ENCODE data around the gene NXNL1. TPM values are rescaled to one million over a fixed set of nuclear protein-coding genes. Genes with fewer than 3 reads are reported as not detected.
A peak's percentile ranks its signal among the peaks of the same experiment; 100 is the strongest.
"Not testable (repeated sequence)": the region's sequence is repeated elsewhere in the genome, so short reads cannot be mapped to it uniquely, and the experiment has no call there.

NXNL1 gene
- total and polyA plus RNA-seq, 10 donors, result not detected

DNA sequence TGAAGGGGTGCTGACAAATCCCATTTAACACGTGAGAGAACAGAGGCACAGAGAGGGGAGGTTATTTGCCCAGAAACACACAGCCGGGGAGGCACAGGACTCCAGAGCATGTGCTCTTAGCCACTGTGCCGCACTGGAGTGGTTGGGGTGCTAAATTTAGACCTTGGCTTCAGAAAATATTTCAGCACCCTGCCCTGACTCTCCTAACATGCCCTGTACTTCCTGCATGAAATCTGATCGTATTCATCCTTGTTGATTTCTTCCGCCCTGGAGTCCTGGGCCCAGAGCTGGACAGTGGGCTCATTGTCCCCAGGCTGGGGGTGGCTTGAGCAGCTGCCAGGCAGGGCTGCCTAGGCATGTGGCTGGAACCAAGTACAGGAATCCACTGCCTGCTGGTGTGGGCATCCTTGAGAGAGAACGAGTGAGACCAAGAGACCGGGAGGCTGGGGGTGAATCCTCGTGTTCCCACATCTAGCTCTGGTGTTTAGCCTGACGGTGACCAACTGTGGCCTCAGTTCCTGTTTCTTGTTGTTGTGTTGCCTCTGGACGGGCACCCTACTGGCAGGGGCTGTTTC lies 14.9 kb upstream of the NXNL1 start:
- no peaks in the 10 kb centered on the region for H3K27me3 ChIP-seq (replicated peaks in 1 of 7)
- peak overlapping the region in 7 of 8 donors; percentile 19 to 78 (median 59) for H3K27ac ChIP-seq

DNA sequence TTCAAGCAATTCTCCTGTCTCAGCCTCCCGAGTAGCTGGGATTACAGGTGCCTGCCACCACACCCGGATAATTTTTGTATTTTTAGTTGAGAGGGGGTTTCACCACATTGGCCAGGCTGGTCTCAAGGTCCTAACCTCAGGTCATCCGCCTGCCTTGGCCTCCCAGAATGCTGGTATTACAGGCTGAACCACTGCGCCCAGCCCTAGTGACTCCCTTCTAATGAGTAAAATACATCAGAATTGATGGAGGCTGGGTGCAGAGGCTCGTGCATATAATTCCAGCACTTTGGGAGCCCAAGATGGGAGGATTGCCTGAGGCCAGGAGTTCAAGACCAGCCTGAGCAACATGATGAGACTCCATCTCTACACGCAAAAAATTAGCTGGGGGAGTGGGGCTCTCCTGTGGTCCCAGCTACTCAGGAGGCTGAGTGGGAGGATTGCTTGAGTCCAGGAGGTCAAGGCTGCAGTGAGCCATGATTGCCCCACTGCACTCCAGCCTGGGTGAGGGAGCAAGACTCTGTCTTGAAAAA lies 14.3 kb upstream of the NXNL1 start:
- peak overlapping the region in 7 of 8 donors; percentile 19 to 78 (median 59) for H3K27ac ChIP-seq
- H3K27me3 ChIP-seq (replicated peaks in 1 of 7); H3K9me3 ChIP-seq; H3K36me3 ChIP-seq; intact Hi-C loops (cut with DNase I; ENCODE audit: low total_unique reads); DNase-seq; H3K4me3 ChIP-seq: not testable (repeated sequence)
- peaks cover 7 to 61% (median 29%) of the 10 kb centered on the region in 6 donors for H3K4me1 ChIP-seq
- 75 to 83% (median 80%) methylated on average over 6 of the region's 6 CpGs for WGBS, 5 donors

More for the DNA sequence above, 14.9 kb upstream of the NXNL1 start:
- TF ChIP-seq POLR2AphosphoS5 (IDR thresholded peaks at IDR 0.05) (peak in 2 of 3 donors; percentile 28 to 30), POLR2A (IDR thresholded peaks at IDR 0.05) (no peak)
- TF ChIP-seq, protein P1, sequence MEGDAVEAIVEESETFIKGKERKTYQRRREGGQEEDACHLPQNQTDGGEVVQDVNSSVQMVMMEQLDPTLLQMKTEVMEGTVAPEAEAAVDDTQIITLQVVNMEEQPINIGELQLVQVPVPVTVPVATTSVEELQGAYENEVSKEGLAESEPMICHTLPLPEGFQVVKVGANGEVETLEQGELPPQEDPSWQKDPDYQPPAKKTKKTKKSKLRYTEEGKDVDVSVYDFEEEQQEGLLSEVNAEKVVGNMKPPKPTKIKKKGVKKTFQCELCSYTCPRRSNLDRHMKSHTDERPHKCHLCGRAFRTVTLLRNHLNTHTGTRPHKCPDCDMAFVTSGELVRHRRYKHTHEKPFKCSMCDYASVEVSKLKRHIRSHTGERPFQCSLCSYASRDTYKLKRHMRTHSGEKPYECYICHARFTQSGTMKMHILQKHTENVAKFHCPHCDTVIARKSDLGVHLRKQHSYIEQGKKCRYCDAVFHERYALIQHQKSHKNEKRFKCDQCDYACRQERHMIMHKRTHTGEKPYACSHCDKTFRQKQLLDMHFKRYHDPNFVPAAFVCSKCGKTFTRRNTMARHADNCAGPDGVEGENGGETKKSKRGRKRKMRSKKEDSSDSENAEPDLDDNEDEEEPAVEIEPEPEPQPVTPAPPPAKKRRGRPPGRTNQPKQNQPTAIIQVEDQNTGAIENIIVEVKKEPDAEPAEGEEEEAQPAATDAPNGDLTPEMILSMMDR (IDR thresholded peaks at IDR 0.05 in 8 of 11, conservative IDR thresholded peaks at IDR 0.05 in 3 of 11), result no peak
- no peak for DNase-seq
- Histone ChIP-seq H3K36me3 (no peaks in the 10 kb centered on the region), H3K4me1 (peaks cover 7 to 62% (median 28%) of the 10 kb centered on the region in 6 donors), H3K4me3 (no peak overlapping the region), H3K9me3 (no peaks in the 10 kb centered on the region)
- whole genome bisulfite sequencing, 5 donors, result 42 to 65% (median 43%) methylated on average over 10 of the region's 10 CpGs
- intact Hi-C loops (cut with DNase I; ENCODE audit: low total_unique reads), result no loop called here

GRCh38 chr19:17473041-17473440 lies 12.3 kb upstream of the NXNL1 start:
- intact Hi-C loops (cut with DNase I; ENCODE audit: low total_unique reads), result no loop called here
- Histone ChIP-seq H3K27me3 (replicated peaks in 1 of 7) (no peaks in the 10 kb centered on the region), H3K4me3 (no peak overlapping the region), H3K27ac (peak overlapping the region in 2 of 8 donors; percentile 31 to 34), H3K36me3 (no peaks in the 10 kb centered on the region), H3K4me1 (peaks cover 11 to 67% (median 41%) of the 10 kb centered on the region in 6 donors), H3K9me3 (no peaks in the 10 kb centered on the region)
- TF ChIP-seq, protein P1 (IDR thresholded peaks at IDR 0.05 in 8 of 11, conservative IDR thresholded peaks at IDR 0.05 in 3 of 11), result no peak
- no peak for TF ChIP-seq POLR2AphosphoS5 (IDR thresholded peaks at IDR 0.05)
- no peak for TF ChIP-seq POLR2A (IDR thresholded peaks at IDR 0.05)
- WGBS, 5 donors, result 58 to 77% (median 66%) methylated on average over 9 of the region's 9 CpGs
- DNase-seq, result no peak

- no peak for DNase-seq
- WGBS, 5 donors, result 61 to 72% (median 67%) methylated on average over 12 of the region's 12 CpGs
Measured at GRCh38 chr19:17471410-17472125, 10.8 kb upstream of the NXNL1 start.

More at GRCh38 chr19:17471410-17472125, 10.8 kb upstream of the NXNL1 start:
- H3K27me3 ChIP-seq (replicated peaks in 1 of 7), result no peaks in the 10 kb centered on the region
- peak overlapping the region in 4 of 8 donors; percentile 72 to 89 (median 80) for H3K4me3 ChIP-seq
- peaks cover 11 to 69% (median 41%) of the 10 kb centered on the region in 6 donors for H3K4me1 ChIP-seq
- intact Hi-C loops (cut with DNase I; ENCODE audit: low total_unique reads), result no loop called here
- H3K9me3 ChIP-seq, result no peaks in the 10 kb centered on the region
- peak overlapping the region in 2 of 8 donors; percentile 83 to 87 for H3K27ac ChIP-seq
- H3K36me3 ChIP-seq, result no peaks in the 10 kb centered on the region
- TF ChIP-seq POLR2AphosphoS5 (IDR thresholded peaks at IDR 0.05) (no peak), POLR2A (IDR thresholded peaks at IDR 0.05) (no peak)
- TF ChIP-seq, protein P1 (IDR thresholded peaks at IDR 0.05 in 8 of 11, conservative IDR thresholded peaks at IDR 0.05 in 3 of 11), result no peak

Measured in spleen (tissue), 11 donors.